ENCODE measurements around the gene SERGEF.

Gene SERGEF

DNA sequence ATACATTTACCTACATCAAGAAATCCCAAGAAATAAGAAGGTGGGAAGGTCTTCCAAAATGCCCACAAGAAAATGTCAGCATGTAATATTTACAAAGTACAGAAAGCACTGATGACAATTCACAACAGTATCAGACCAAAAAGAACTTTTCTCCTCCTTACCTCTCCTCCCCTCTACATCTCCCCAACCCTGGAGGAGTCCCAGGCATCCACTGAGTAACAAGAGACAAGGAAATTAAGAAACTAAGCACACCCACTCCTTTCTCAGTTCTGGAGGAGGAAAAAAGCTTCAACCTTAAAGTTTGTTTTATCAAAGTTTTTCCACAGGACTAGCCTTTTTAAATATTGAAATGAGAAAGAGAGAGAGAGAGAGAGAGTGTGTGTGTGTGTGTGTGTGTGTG is 2.0 kb upstream of the SERGEF start:
- no peaks in the 10 kb centered on the region; the same call in 1 of the 2 replicates for H3K36me3 ChIP-seq
- no peak for DNase-seq
- H3K4me3 ChIP-seq (ENCODE audit: low read depth, low read length) = no peak overlapping the region
- no peak overlapping the region for H3K27ac ChIP-seq
- no peaks in the 10 kb centered on the region for H3K9me3 ChIP-seq (ENCODE audit: severe bottlenecking)
- H3K27me3 ChIP-seq (ENCODE audit: insufficient read depth, low read depth, severe bottlenecking) = no peaks in the 10 kb centered on the region
- TF ChIP-seq, protein P1, sequence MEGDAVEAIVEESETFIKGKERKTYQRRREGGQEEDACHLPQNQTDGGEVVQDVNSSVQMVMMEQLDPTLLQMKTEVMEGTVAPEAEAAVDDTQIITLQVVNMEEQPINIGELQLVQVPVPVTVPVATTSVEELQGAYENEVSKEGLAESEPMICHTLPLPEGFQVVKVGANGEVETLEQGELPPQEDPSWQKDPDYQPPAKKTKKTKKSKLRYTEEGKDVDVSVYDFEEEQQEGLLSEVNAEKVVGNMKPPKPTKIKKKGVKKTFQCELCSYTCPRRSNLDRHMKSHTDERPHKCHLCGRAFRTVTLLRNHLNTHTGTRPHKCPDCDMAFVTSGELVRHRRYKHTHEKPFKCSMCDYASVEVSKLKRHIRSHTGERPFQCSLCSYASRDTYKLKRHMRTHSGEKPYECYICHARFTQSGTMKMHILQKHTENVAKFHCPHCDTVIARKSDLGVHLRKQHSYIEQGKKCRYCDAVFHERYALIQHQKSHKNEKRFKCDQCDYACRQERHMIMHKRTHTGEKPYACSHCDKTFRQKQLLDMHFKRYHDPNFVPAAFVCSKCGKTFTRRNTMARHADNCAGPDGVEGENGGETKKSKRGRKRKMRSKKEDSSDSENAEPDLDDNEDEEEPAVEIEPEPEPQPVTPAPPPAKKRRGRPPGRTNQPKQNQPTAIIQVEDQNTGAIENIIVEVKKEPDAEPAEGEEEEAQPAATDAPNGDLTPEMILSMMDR (IDR thresholded peaks at IDR 0.05; ENCODE audit: low read depth, low read length) = no peak

DNA sequence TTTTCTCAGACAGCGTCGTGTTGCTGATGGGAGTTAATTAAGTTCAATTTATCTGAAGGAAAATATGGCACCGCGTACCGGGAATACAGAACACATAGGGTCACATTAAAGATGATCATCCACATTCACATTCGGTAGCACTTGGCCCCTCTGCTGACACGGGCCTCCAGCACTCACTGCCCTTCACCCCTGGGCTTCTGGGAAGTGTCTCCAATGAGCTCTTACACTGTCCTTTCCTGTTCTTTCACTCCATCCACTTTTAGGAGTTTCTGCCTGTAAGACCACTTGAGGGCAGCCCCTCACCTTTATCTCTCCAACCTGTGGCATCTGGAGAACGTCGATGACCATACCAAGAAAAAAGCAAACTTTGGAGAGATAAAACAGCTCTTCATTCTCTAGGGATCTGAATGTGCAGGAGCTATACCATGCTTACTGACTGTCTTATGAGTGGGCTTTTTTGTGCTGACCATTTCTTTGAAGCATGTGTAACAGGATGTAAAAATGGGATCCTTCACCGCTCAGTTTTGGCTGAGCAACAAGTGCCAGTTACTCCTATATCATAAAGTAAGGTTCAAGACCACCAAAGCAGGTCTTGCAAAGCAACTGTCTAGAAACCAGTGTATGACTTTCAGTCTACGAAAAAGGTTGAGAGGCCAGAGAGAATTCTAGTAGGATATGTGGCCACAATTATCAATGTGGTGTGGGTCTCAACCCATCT is 1.1 kb upstream of the SERGEF start:
- TF ChIP-seq, protein P1 (IDR thresholded peaks at IDR 0.05; ENCODE audit: low read depth, low read length) = peak; percentile 14; the same call in 1 of the 2 replicates
- H3K27ac ChIP-seq = peak overlapping the region; percentile 88

DNA sequence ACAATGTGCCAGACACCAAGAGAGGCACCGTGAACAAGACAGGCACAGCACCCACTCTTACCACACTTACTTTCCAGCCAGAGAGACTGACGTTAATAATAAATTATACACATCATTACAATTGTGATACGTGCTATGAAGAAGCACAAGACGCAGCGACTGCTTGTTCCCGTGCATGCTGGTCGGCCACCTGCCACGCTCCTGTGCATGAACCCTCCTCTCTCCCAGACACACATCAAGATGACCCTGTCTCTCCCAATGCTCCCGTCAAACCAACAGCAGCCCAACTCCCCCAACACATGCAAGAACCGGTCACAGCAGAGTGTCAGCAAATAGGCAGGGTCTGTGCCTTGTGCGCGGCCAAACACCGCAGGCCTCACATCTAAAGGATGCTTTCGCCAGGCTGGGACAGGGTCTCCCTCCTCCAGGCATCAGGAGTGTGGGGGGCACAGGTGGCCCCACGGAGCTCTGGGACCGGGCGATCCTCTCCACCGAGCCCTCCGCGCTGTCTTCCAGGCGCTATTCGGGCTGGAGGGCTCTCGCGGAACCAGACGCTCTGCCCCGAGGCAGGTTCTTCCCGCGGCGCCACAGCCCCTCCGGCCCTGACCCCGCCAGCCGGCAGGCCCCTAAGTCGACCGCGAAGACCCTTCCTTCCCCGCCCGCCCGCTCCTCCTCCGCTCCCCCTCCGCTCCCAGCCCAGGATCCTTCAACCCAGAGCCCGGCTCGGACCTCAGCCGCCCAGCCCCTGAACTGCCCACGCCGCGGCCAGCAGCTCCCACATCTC is 533 bp downstream of the SERGEF start:
- TF ChIP-seq, protein P1 (IDR thresholded peaks at IDR 0.05; ENCODE audit: low read depth, low read length) = no peak
- H3K27ac ChIP-seq = peak overlapping the region; percentile 65
- H3K4me3 ChIP-seq (ENCODE audit: low read depth, low read length) = peak overlapping the region; percentile 73
- no peaks in the 10 kb centered on the region for H3K27me3 ChIP-seq (ENCODE audit: insufficient read depth, low read depth, severe bottlenecking)
- DNase-seq = peak; percentile 40
- H3K9me3 ChIP-seq (ENCODE audit: severe bottlenecking) = no peaks in the 10 kb centered on the region
- H3K36me3 ChIP-seq = peaks cover 1% of the 10 kb centered on the region

More for the DNA sequence above, 1.1 kb upstream of the SERGEF start:
- H3K4me3 ChIP-seq (ENCODE audit: low read depth, low read length) = peak overlapping the region; percentile 71
- peak; percentile 42 for DNase-seq
- no peaks in the 10 kb centered on the region for H3K27me3 ChIP-seq (ENCODE audit: insufficient read depth, low read depth, severe bottlenecking)
- H3K36me3 ChIP-seq = no peaks in the 10 kb centered on the region; the same call in none of the 2 replicates
- no peaks in the 10 kb centered on the region for H3K9me3 ChIP-seq (ENCODE audit: severe bottlenecking)

DNA sequence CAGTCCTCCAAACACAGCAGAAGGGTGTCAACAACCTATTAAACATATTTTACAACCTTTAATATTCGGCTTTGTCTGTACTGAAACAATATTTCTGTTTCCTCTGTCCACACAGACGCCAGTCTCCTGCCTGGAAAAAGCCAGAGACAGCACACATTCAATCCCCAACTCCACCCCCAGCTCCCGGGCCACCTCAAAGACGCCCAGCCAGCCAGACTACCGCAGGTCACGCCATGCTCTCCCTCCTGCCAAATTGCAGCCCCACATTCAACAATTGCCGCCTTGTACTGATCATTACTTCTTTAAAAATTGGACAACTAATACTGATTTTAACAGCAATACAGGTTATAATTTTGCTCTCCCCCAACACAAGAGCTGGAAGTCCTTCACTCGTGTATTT is 1.2 kb downstream of the SERGEF start:
- H3K27ac ChIP-seq = no peak overlapping the region
- H3K9me3 ChIP-seq (ENCODE audit: severe bottlenecking) = no peaks in the 10 kb centered on the region
- peak overlapping the region; percentile 73 for H3K4me3 ChIP-seq (ENCODE audit: low read depth, low read length)
- H3K36me3 ChIP-seq = peaks cover 8% of the 10 kb centered on the region
- no peak for DNase-seq
- TF ChIP-seq, protein P1 (IDR thresholded peaks at IDR 0.05; ENCODE audit: low read depth, low read length) = no peak
- no peaks in the 10 kb centered on the region for H3K27me3 ChIP-seq (ENCODE audit: insufficient read depth, low read depth, severe bottlenecking)

DNA sequence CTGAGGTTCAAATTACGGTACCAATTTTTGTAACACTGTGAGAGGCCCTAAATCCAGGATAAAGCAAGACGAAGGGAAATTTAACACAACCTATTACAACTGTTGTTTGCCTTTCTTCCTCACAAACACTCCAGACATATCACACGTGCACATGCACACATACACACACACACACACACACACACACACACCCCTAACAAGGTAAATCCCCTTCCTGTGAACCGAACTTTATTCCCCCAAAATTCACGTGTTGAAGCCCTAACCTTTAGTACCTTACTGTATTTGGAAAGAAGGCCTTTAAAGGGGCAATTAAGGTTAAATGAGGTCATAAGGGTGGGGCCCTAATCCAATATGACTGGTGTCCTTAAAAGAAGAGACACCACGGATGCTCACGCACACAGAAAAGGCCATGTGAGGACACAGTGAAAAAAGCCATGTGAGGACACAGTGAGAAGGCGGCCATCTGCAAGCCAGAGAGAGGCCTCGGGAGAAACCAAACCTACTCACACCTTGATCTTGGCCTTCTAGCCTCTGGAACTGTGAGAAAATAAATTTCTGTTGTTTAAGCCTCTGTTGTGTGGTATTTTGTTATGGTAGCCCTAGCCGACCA is 1.8 kb downstream of the SERGEF start:
- Histone ChIP-seq H3K27me3 (ENCODE audit: insufficient read depth, low read depth, severe bottlenecking) (no peaks in the 10 kb centered on the region), H3K36me3 (peaks cover 14% of the 10 kb centered on the region), H3K27ac (no peak overlapping the region), H3K4me3 (ENCODE audit: low read depth, low read length) (peak overlapping the region; percentile 73), H3K9me3 (ENCODE audit: severe bottlenecking) (no peaks in the 10 kb centered on the region)
- TF ChIP-seq, protein P1 (IDR thresholded peaks at IDR 0.05; ENCODE audit: low read depth, low read length) = no peak
- peak; percentile 21 for DNase-seq

All from WERI-Rb-1 (cell line).